Mucosa of descending colon (tissue), 3 donors: Measurements from ENCODE around the gene C16orf86. TPM values are rescaled to one million over a fixed set of nuclear protein-coding genes. Genes with fewer than 3 reads are reported as not detected.

Source experiments
- ATAC-seq: fragments of 200-7000 bp; cut with Tn5 transposase; one replicate; pipeline ENCODE4 v1.9.1; 2020; ENCODE audit warnings: mild to moderate bottlenecking, moderate library complexity
- DNase-seq, 3 donors: peaks; one replicate each; pipeline ENCODE4 v3.0.0-alpha.2; 2020
- H3K36me3 ChIP-seq: fragments of 200-600 bp; one replicate; pipeline ENCODE4 v1.8.0; 2021; ENCODE audit warnings: low read depth, mild to moderate bottlenecking
- H3K4me1 ChIP-seq: fragments of 200-600 bp; one replicate; pipeline ENCODE4 v1.8.0; 2021; ENCODE audit warnings: low read depth, mild to moderate bottlenecking
- H3K4me3 ChIP-seq: fragments of 200-600 bp; one replicate; pipeline ENCODE4 v1.8.0; 2021; ENCODE audit warnings: mild to moderate bottlenecking
- H3K9me3 ChIP-seq: fragments of 200-600 bp; one replicate; pipeline ENCODE4 v1.8.0; 2021; ENCODE audit warnings: mild to moderate bottlenecking
- CTCF ChIP-seq: fragments of 200-600 bp; IDR thresholded peaks from one replicate; pipeline ENCODE4 v1.8.0; 2022; ENCODE audit warnings: antibody characterized with exemption, mild to moderate bottlenecking
- intact Hi-C, 2 donors: fragments of 100-400 bp; cut with DNase I in 1 of 2; cut with micrococcal nuclease in 1 of 2; formaldehyde crosslinking; loops; one replicate each; pipeline versions ENCODE4 v1.11.0 to v1.11.1; 2022; cut with DNase I, micrococcal nuclease
- total RNA-seq, 3 donors: library from RNA; stranded (reverse); fragmentation: NEBNext Ultra II Directional in 2 of 3; extraction: Animal tissue kit (Norgen Biotek cat#: 25700) in 2 of 3; gene quantifications; one replicate each; pipeline versions ENCODE4 v1.2.1 to v1.2.4, GENCODE V29; 2021 to 2023
- donor health status: DM: no; HTN: no; CAD: no; lungs with moderate emphysema.
- donor health status: DM: no; HTN: no; CAD: no.
- donor health status: DM: no; HTN: yes; CAD: no.

C16orf86 gene
- total RNA-seq, 3 donors from 2014 or later, result 0.67 to 6.8 (median 1.2) TPM

DNA sequence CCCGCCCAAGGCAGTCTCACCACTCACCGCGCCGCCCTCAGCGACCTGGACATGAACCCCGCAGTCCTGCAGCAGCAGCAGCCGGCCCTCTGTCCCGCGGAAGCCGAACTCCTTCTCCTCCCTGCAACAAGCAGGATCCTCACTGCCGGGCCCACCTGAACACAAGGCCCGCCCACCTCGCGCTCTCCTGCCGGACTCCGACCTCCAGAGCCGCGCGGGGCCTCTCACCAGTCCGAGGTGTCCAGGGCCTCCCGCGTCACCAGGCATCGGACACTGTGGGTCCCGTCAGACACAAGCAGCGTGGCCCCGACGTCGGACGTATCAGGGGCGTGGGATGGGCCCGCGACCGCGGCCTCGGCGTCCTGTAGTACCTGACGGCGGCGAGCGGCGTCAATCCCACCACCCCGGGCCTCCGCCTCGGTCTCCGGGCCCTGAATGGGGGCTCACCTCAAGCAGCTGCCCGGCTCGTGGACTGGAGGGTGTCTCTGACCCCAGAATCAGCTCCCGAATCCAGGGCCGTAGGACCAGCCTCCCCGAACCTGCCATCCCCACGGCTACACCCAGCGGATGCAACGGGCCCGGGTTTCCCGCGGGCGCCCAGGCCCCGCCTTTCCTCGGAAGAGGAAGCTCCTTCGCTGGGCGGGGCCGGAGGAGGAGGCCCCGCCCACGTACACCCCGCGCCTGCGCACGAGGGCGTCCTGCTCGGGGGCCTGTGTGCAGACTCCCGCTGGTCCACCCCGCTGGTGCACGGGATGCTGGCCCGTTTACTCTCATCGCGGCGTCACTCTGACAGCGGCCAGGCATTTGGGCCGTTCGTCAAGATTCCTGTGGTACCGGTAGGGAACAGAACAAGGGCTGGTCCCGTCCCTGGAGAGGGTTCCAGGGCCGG lies 6.7 kb upstream of the C16orf86 start, which contains the start of gene ACD:
ACD (minus strand) TSS at position 586 of the 889 bp plus-strand sequence; CDS start at position 546, 40 bp downstream.
- peak within 1 kb of the TSS; percentile 44 for H3K4me3 ChIP-seq
- no peaks in the 10 kb centered on the region for H3K36me3 ChIP-seq
- H3K4me1 ChIP-seq, result peaks cover 14% of the 10 kb centered on the region
- peak; percentile 89 to 95 (median 95) for DNase-seq
- TF ChIP-seq CTCF, result no peak
- intact Hi-C loops, result loop anchor here in 1 of 2 donors (10.0 kb wide), 1 partner anchor 115 kb away; no protein-coding TSS in a partner anchor
- peak; percentile 92 for ATAC-seq
- no peaks in the 10 kb centered on the region for H3K9me3 ChIP-seq

DNA sequence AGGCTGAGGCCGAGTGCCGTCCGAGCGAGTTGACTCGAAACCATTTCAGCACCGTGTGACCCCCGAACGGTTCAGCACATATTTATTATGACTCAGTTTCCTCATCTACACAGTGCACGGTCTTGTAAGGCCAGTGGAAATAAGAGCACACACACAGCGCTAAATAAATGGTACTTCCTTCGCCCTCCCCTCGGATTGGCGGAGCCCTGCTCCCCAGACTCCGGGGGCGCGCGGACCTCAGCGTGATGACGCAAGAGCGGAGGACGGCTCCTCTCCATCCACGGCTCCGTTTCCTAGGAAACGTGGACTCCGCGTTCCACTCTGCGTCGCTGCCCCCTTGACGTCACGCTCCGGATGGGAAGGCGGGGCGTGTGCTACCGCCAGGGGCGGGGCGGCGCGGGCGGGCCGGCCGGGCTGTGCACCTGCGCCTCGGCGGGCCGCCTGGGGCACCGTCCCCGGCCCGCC lies 6.0 kb upstream of the C16orf86 start, which contains the start of gene PARD6A:
PARD6A (plus strand) TSS at position 397 of the 465 bp plus-strand sequence. CDS start 79 bp downstream, outside the sequence.
- no peak for TF ChIP-seq CTCF
- H3K4me1 ChIP-seq, result peaks cover 14% of the 10 kb centered on the region
- peak within 1 kb of the TSS; percentile 44 for H3K4me3 ChIP-seq
- DNase-seq (peak; percentile 92 to 98 (median 93)), ATAC-seq (peak; percentile 89)
- H3K36me3 ChIP-seq, result no peaks in the 10 kb centered on the region
- no peaks in the 10 kb centered on the region for H3K9me3 ChIP-seq
- intact Hi-C loops, result loop anchor here in 1 of 2 donors (10.0 kb wide), 1 partner anchor 116 kb away; no protein-coding TSS in a partner anchor

DNA sequence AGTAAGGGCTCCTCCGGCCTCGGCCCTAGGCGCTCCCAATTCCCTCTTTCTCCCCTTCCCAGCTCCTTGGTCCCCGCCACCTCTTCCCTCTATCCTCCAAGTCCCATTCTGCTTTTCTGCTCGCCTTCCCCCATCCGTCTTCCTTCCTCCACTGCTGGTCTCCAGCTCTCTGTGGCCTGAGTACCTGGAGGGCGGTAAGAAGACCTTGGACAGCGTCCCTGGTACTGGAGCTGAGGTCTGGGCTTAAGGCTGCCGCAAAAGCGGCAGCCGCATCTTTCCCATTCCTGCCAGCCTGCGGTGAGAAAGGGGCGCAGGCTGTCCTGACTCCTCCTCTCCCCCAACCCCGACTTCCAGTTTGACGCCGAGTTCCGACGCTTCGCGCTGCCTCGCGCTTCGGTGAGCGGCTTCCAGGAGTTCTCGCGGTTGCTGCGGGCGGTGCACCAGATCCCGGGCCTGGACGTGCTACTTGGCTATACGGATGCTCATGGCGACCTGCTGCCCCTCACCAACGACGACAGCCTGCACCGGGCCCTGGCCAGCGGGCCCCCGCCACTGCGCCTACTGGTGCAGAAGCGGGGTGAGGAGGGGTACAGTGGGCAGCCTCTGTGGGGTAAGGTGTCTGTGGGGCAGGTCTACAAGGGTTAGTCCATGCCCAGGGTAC lies 5.4 kb upstream of the C16orf86 start:
- no peaks in the 10 kb centered on the region for H3K36me3 ChIP-seq
- peaks cover 14% of the 10 kb centered on the region for H3K4me1 ChIP-seq
- TF ChIP-seq CTCF, result no peak
- H3K4me3 ChIP-seq, result no peak overlapping the region
- ATAC-seq, result peak; percentile 2
- no peaks in the 10 kb centered on the region for H3K9me3 ChIP-seq
- peak in 1 of 3 donors; percentile 57 for DNase-seq
- intact Hi-C loops, result loop anchor here in 1 of 2 donors (10.0 kb wide), 1 partner anchor 116 kb away; no protein-coding TSS in a partner anchor

DNA sequence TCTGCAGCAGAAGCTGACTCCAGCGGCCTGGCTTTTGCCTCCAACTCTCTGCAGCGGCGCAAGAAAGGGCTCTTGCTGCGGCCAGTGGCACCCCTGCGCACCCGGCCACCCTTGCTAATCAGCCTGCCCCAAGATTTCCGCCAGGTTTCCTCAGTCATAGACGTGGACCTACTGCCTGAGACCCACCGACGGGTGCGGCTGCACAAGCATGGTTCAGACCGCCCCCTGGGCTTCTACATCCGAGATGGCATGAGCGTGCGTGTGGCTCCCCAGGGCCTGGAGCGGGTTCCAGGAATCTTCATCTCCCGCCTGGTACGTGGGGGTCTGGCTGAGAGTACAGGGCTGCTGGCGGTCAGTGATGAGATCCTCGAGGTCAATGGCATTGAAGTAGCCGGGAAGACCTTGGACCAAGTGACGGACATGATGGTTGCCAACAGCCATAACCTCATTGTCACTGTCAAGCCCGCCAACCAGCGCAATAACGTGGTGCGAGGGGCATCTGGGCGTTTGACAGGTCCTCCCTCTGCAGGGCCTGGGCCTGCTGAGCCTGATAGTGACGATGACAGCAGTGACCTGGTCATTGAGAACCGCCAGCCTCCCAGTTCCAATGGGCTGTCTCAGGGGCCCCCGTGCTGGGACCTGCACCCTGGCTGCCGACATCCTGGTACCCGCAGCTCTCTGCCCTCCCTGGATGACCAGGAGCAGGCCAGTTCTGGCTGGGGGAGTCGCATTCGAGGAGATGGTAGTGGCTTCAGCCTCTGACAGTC lies 4.5 kb upstream of the C16orf86 start:
- Histone ChIP-seq H3K4me3 (no peak overlapping the region), H3K4me1 (peaks cover 16% of the 10 kb centered on the region), H3K9me3 (no peaks in the 10 kb centered on the region), H3K36me3 (no peaks in the 10 kb centered on the region)
- intact Hi-C loops, result loop anchor here in 1 of 2 donors (10.0 kb wide), 1 partner anchor 117 kb away; no protein-coding TSS in a partner anchor
- TF ChIP-seq CTCF, result no peak
- DNase-seq, result no peak
- ATAC-seq, result no peak

DNA sequence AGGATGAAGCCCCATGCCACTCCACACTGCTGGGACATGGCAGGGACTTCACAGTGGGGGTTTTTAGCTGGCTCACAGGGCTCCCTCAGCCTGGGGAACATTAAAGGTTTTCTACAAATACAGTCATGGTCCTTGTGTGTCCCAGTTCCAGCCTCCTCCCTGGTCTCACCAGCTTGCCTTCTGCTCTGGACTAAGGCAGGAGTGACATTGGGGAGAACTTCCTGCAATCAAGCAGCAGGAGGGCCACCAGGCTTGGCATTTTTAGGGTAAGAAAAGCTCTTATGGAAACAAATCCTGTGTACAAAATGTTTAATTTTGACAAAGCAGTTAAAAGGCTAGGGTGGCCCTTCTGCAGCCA lies 4.0 kb upstream of the C16orf86 start:
- Histone ChIP-seq H3K36me3 (no peaks in the 10 kb centered on the region), H3K4me1 (peaks cover 21% of the 10 kb centered on the region), H3K9me3 (no peaks in the 10 kb centered on the region), H3K4me3 (no peak overlapping the region)
- DNase-seq, result no peak
- intact Hi-C loops, result loop anchor here in 1 of 2 donors (10.0 kb wide), 1 partner anchor 118 kb away; no protein-coding TSS in a partner anchor
- ATAC-seq, result no peak
- TF ChIP-seq CTCF, result no peak
